Neural progenitor cell (in vitro differentiated cells): ENCODE results near the gene PKNOX2. TPM values are rescaled to one million over a fixed set of nuclear protein-coding genes. Genes with fewer than 3 reads are reported as not detected.

Source experiments
- DNase-seq: peaks from one replicate; pipeline ENCODE4 v3.0.0-alpha.2; 2016; ENCODE audit warnings: low spot score
- H2AFZ ChIP-seq: fragments of 200-600 bp; sonication (generic); replicated peaks from 2 replicates; pipeline ENCODE4 v1.6.1; 2016; ENCODE audit warnings: antibody characterized with exemption
- H3F3A ChIP-seq: fragments of 200-600 bp; sonication (generic); 2 replicates; pipeline ENCODE4 v1.6.1; 2016; ENCODE audit warnings: antibody characterized with exemption, low read depth
- H3K27ac ChIP-seq: fragments of 200-600 bp; sonication (generic); 2 replicates; pipeline ENCODE4 v1.5.1; 2016; ENCODE audit warnings: mild to moderate bottlenecking
- H3K27me3 ChIP-seq: fragments of 200-600 bp; sonication (generic); 2 replicates; pipeline ENCODE4 v1.6.1; 2016; ENCODE audit warnings: mild to moderate bottlenecking, moderate library complexity
- H3K36me3 ChIP-seq: fragments of 200-600 bp; sonication (generic); 2 replicates; pipeline ENCODE4 v1.5.1; 2016
- H3K4me1 ChIP-seq: fragments of 200-600 bp; sonication (generic); 2 replicates; pipeline ENCODE4 v1.6.1; 2016; ENCODE audit warnings: mixed run types
- H3K4me2 ChIP-seq: fragments of 200-600 bp; sonication (generic); 2 replicates; pipeline ENCODE4 v1.6.1; 2016
- H3K4me3 ChIP-seq: fragments of 200-600 bp; sonication (generic); 2 replicates; pipeline ENCODE4 v1.5.1; 2016
- H3K79me2 ChIP-seq: fragments of 200-600 bp; sonication (generic); 2 replicates; pipeline ENCODE4 v1.6.1; 2016; ENCODE audit warnings: low read depth
- H3K9ac ChIP-seq: fragments of 200-600 bp; sonication (generic); 2 replicates; pipeline ENCODE4 v1.6.1; 2016
- H3K9me3 ChIP-seq: fragments of 200-600 bp; sonication (generic); 2 replicates; pipeline ENCODE4 v1.5.1; 2016; ENCODE audit warnings: low read depth
- H4K20me1 ChIP-seq: fragments of 200-600 bp; sonication (generic); 2 replicates; pipeline ENCODE4 v1.6.1; 2016; ENCODE audit warnings: low read depth
- H3K27ac Mint-ChIP-seq: 3 replicates; pipeline ENCODE4 v1.8.0; 2021; ENCODE audit warnings: mixed read lengths
- H3K27me3 Mint-ChIP-seq: 2 replicates; pipeline ENCODE4 v1.8.0; 2022; ENCODE audit warnings: low read depth, mild to moderate bottlenecking, inconsistent platforms, moderate library complexity, mixed read lengths; ENCODE audit not compliant: insufficient read depth
- H3K36me3 Mint-ChIP-seq: 3 replicates; pipeline ENCODE4 v1.8.0; 2021; ENCODE audit warnings: mixed read lengths
- H3K4me1 Mint-ChIP-seq: 3 replicates; pipeline ENCODE4 v1.8.0; 2021; ENCODE audit warnings: mixed read lengths
- H3K4me3 Mint-ChIP-seq: 3 replicates; pipeline ENCODE4 v1.8.0; 2021; ENCODE audit warnings: mild to moderate bottlenecking, moderate library complexity, mixed read lengths
- H3K9me3 Mint-ChIP-seq: 3 replicates; pipeline ENCODE4 v1.8.0; 2020; ENCODE audit warnings: mixed read lengths
- CTCF ChIP-seq: fragments of 200-600 bp; sonication (generic); IDR thresholded peaks from 2 replicates; pipeline ENCODE4 v1.5.1; 2017; ENCODE audit warnings: antibody characterized with exemption, mild to moderate bottlenecking
- EZH2 ChIP-seq: fragments of 200-600 bp; sonication (generic); IDR thresholded peaks from 2 replicates; pipeline ENCODE4 v1.6.1; 2017; ENCODE audit warnings: antibody characterized with exemption, mild to moderate bottlenecking, moderate library complexity
- EZH2phosphoT487 ChIP-seq: fragments of 200-600 bp; sonication (generic); IDR thresholded peaks from 2 replicates; pipeline ENCODE4 v1.6.1; 2017; ENCODE audit warnings: antibody characterized with exemption
- total RNA-seq: library from RNA; depleted of rRNA; stranded (reverse); fragments of >200 nt; gene quantifications from 2 replicates; pipeline ENCODE4 v1.2.3, GENCODE V29; 2015; ENCODE audit warnings: low replicate concordance

PKNOX2 gene
- total RNA-seq, 1 donor from 2014 or later = 4.3 TPM

- H3K4me1 Mint-ChIP-seq = peaks cover 25% of the 10 kb centered on the region
- H3K79me2 ChIP-seq = peaks cover 4% of the 10 kb centered on the region
- no peak for DNase-seq
- no peaks in the 10 kb centered on the region for H3K9me3 Mint-ChIP-seq
- no peaks in the 10 kb centered on the region for H3K9me3 ChIP-seq
- TF ChIP-seq EZH2 = no peak
- no peak for TF ChIP-seq CTCF
- TF ChIP-seq EZH2phosphoT487 = no peak
- no peak overlapping the region for H3K4me2 ChIP-seq
- no peak overlapping the region for H3K9ac ChIP-seq
- no peak overlapping the region for H2AFZ ChIP-seq
- H3K4me1 ChIP-seq = peaks cover 22% of the 10 kb centered on the region
- peaks cover 40% of the 10 kb centered on the region for H3K36me3 Mint-ChIP-seq
- H3K4me3 ChIP-seq = no peak overlapping the region
- H3K27ac ChIP-seq = no peak overlapping the region
- no peaks in the 10 kb centered on the region for H3K27me3 ChIP-seq
- H3K27ac Mint-ChIP-seq = no peak overlapping the region
- H3K36me3 ChIP-seq = no peaks in the 10 kb centered on the region
- no peaks in the 10 kb centered on the region for H3K27me3 Mint-ChIP-seq
- peaks cover 21% of the 10 kb centered on the region for H3F3A ChIP-seq
- no peaks in the 10 kb centered on the region for H4K20me1 ChIP-seq
- no peak overlapping the region for H3K4me3 Mint-ChIP-seq
Observed at GRCh38 chr11:125244166-125244565, 79.6 kb downstream of the PKNOX2 start.

- Mint-ChIP-seq H3K4me3 (no peak overlapping the region), H3K9me3 (no peaks in the 10 kb centered on the region), H3K36me3 (peaks cover 32% of the 10 kb centered on the region), H3K27me3 (no peaks in the 10 kb centered on the region), H3K27ac (no peak overlapping the region), H3K4me1 (peaks cover 24% of the 10 kb centered on the region)
- Histone ChIP-seq H3K27me3 (no peaks in the 10 kb centered on the region), H3K4me1 (peaks cover 13% of the 10 kb centered on the region), H3K9ac (no peak overlapping the region), H3K36me3 (no peaks in the 10 kb centered on the region), H2AFZ (no peak overlapping the region), H3K4me2 (no peak overlapping the region), H3K9me3 (no peaks in the 10 kb centered on the region), H4K20me1 (no peaks in the 10 kb centered on the region), H3K4me3 (no peak overlapping the region), H3K79me2 (peaks cover 4% of the 10 kb centered on the region), H3K27ac (no peak overlapping the region), H3F3A (peaks cover 14% of the 10 kb centered on the region)
- TF ChIP-seq CTCF (no peak), EZH2phosphoT487 (no peak), EZH2 (no peak)
- DNase-seq = no peak
Observed at GRCh38 chr11:125245299-125245698, 80.7 kb downstream of the PKNOX2 start.

- no peaks in the 10 kb centered on the region for H3K79me2 ChIP-seq
- H3K4me1 ChIP-seq = peaks cover 19% of the 10 kb centered on the region
- Mint-ChIP-seq H3K4me3 (no peak overlapping the region), H3K27ac (no peak overlapping the region), H3K9me3 (no peaks in the 10 kb centered on the region), H3K4me1 (peaks cover 39% of the 10 kb centered on the region), H3K36me3 (peaks cover 34% of the 10 kb centered on the region), H3K27me3 (no peaks in the 10 kb centered on the region)
- H3F3A ChIP-seq = peaks cover 16% of the 10 kb centered on the region
- DNase-seq = no peak
- no peaks in the 10 kb centered on the region for H3K27me3 ChIP-seq
- no peak overlapping the region for H3K9ac ChIP-seq
- H3K36me3 ChIP-seq = no peaks in the 10 kb centered on the region
- no peak overlapping the region for H2AFZ ChIP-seq
- H3K4me3 ChIP-seq = no peak overlapping the region
- H3K4me2 ChIP-seq = no peak overlapping the region
- TF ChIP-seq EZH2phosphoT487 (no peak), CTCF (no peak), EZH2 (no peak)
- no peaks in the 10 kb centered on the region for H4K20me1 ChIP-seq
- no peak overlapping the region for H3K27ac ChIP-seq
- H3K9me3 ChIP-seq = no peaks in the 10 kb centered on the region
Observed at GRCh38 chr11:125247431-125247830, 82.9 kb downstream of the PKNOX2 start.
